8988T (cell line): Measurements from ENCODE around the gene THOC6.

Experiments
- DNase-seq: peaks from one replicate; pipeline ENCODE4 v3.0.0; 2011

Gene THOC6

GRCh38 chr16:3023669-3024478 is at the start of gene THOC6, which contains the start of gene HCFC1R1:
THOC6 (plus strand) TSS chr16:3024035; CDS start chr16:3024327, 292 bp downstream.
HCFC1R1 (minus strand) TSS chr16:3023942; CDS start chr16:3023941, 1 bp downstream.
- peak; percentile 83 for DNase-seq

GRCh38 chr16:2974319-2975056 is 49.3 kb upstream of the THOC6 start:
- DNase-seq = no peak

DNA sequence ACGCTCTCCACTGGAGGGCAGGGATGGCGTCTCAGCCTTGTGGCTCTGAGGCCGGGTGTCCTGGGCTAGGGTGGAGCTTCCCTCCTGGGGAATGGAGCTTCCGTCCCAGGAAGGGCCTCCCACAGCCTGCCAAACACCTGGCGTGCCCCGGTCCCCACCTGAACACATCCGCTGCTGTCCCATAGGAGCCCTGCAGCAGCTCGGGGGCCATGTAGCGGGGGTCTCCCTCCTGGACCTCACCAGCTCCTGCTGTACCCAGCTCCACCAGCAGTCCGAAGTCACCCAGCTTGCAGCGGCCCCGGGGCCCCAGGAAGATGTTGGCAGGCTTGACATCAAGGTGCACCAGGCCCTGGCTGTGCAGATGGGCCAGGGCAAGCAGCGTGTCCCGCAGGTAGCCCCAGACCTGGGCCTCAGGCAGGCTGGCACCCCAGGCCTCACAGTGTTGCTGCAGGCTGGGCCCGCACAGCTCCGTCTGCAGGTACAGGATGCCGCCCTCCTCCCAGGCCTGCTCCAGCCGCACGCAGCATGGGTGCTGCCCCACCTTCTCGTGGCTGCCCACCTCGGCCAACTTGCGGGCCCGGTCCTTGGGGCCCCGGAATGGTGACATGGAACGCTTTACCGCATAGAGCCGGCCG is 48.6 kb upstream of the THOC6 start:
- DNase-seq = no peak

GRCh38 chr16:2976201-2976600 is 47.6 kb upstream of the THOC6 start:
- DNase-seq = no peak

- no peak for DNase-seq
These were observed 47.2 kb upstream of the THOC6 start for GRCh38 chr16:2976673-2977072.

DNA sequence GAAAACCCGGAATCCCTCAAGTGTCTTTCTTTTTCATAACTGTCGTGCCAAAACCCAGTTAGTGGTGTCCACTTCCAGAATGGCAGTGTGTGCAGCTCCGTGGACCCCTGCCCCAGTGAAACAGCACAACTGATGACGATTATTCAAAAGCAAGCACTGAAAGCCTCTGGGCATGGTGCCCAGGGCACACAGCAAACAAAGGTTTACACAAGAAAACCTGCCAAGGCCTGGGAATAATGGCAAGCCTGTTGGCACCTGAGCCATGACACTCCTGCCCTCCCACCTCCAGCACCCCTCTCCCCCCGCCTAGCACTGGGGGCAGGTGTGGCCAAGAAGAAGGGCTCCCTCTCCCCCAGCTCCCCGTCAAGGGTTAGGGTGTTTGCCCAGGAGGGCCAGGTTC is 46.4 kb upstream of the THOC6 start:
- DNase-seq = no peak

- peak; percentile 45 for DNase-seq
These were observed 44.1 kb upstream of the THOC6 start for GRCh38 chr16:2979669-2980226.

GRCh38 chr16:2980227-2981176 is 43.3 kb upstream of the THOC6 start, which contains the start of gene PKMYT1:
PKMYT1 (minus strand) TSS chr16:2980446; CDS start chr16:2979657, 789 bp downstream.
- DNase-seq = peak; percentile 100

DNA sequence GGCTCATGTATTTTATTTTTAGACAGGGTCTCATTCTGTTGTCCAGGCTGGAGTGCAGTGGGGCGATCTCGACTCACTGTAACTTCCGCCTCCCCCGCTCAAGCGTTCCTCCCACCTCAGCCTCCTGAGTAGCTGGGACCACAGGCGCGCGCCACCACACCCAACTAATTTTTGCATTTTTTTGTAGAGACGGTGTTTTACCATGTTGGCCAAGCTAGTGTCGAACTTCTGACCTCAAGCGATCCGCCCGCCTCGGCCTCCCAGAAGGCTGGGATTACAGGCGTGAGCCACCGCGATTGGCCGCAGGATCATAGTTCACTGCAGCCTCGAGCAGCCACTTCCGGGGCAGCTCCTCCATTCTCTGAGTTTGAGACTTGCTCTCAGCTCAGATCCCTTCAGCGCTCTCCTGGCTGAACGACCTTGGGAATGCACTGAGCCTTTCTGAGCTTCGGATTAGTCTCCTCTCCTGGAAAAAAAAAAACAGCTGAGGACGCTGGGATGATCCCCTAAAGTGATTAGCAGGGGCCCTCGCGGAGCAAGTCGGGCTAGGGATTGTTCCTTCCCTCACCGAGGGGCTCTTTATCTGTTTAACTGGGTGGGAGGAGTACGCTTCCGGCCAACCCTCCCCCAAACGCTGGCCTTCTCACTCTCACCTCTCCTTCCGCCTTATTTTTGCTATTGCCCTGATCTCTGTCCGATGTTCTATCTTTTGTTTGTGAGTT is 42.5 kb upstream of the THOC6 start:
- no peak for DNase-seq

- DNase-seq = no peak
These were observed 42.0 kb upstream of the THOC6 start for GRCh38 chr16:2981899-2982250.

DNA sequence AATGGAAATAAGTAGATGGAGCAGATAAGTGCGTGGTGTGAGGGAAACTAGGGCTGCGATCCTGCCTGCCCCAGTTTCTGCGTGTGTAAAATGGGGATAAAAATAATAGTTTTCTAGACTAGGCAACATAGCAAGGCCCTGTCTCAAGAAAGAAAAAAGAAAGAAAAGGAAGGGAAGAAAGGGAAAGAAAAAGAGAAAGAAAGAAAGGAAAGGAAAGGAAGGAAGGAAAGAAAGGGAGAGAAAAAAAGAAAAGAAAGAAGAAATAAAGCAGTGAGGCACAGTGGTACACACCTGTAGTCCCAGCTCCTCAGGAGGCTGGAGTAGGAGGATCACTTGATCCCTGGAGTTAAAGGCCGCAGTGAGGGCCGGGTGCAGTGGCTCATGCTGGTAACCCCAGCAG is 41.4 kb upstream of the THOC6 start:
- DNase-seq = no peak

DNA sequence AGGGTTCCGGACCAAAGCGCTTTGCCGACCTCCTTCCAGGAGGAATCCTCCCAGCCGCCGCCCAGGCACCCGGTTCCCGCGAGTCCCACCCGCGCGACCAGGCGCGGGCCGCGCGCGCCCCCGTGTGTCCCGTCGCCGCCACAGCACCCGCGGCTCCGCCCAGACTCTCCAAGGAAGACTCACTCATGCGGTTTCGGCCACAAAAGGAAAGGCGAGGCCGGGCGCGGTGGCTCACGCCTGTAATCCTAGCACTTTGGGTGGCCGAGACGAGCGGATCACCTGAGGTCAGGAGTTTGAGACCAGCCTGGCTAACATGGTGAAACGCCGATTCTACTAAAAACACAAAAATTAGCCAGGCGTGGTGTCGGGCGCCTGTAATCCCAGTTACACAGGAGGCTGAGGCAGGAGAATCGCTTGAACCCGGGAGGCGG is 40.1 kb upstream of the THOC6 start:
- DNase-seq = peak; percentile 96

DNA sequence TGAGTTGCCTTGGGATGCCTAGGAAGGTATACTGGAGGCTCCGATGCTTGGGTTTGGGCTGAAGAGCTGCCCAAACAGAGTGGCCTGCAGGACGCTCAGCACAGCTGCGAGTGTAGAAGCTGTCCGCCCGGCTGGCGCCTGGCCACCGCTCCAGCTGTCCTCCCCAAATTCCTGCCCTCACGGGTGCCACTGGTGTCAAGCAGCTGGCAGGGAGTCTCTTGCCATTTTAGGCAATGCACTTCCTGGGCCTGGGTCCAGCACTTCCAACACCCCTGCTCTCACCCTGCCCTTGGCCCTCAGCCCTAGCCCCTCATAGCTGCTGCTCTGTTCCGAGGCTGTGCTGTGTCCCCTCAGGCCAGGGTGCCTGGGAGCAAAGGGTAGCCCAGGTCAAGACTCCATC is 38.4 kb upstream of the THOC6 start:
- no peak for DNase-seq

GRCh38 chr16:2985893-2986355 is 37.9 kb upstream of the THOC6 start:
- no peak for DNase-seq

- DNase-seq = no peak
These were observed 37.1 kb upstream of the THOC6 start for GRCh38 chr16:2986623-2987188.

- no peak for DNase-seq
These were observed 36.5 kb upstream of the THOC6 start for GRCh38 chr16:2987286-2987685.

DNA sequence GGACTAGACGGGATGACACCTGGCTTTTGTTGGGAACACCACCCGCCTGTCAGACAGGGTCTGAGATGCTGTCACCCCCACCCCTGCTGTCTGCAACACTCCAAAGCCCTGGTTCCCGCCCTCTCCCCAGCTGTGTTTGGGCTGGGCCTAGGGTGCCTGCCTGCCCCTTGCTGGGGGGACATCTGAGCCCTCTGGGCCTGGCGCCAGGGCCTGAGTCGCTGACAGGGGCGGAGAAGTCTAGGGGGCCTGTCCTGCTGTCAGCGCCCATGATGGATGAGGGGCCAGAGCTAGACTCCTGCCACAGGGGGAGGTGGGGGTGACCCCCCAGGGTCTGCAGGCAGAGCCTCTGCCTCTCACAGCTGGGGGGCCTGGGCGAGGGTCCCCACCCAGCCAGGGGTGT is 36.0 kb upstream of the THOC6 start:
- no peak for DNase-seq

GRCh38 chr16:2988590-2989099 is 35.2 kb upstream of the THOC6 start:
- no peak for DNase-seq

DNA sequence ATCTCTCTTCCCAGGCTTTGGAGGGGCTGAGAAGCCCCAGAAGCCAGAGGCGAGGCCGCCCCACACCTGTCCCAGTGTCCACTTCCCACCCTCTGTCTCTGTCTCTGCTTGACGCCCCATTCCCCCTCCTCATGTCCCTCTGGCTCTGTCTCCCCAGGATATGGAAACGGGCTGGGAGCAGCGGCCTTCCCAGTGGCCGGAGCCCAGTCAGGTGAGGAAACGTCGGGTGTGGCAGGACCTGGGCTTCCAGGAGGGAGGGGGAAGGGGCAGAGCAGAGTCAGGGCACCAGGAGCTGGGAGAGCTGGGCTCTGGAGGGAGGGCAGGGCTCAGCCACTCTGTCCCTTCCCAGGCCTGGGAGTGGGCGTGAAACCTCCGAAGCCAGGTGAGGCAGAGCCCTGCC is 32.9 kb upstream of the THOC6 start:
- no peak for DNase-seq

DNA sequence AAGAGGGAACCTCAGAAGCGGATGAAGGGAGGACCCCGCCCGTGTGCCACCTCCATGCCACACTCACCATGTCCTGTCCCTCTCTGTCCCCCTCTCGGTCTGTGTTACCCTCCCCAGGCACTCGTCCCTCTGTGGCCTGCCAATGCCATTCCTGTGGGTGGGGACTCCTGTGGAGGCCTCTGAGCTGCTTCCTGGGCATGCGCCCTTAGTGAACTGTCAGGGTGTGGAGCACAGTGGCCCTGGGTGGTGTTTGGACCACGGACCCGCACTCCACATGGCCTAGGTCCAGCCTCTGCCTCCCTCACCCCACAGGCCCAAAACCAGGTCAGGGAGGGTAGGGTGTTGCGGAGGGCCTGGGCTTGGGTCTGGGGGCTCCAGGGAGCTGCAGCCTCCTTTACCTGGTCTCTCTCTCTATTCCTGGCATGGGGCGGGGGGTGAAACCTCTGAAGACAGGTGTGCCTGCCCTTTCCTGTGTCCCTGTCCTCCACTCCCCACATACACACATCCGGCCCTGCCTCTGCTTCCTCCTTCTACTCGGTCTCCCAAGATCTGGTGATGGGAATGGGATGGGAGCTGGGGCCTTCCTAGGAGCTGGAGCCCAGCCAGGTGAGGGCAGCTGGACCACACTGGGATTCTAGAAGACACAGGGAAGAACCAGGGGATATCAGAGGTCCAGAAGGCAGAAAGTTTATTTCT is 32.1 kb upstream of the THOC6 start:
- DNase-seq = no peak
